HL-60 (cell line): Measurements from ENCODE around the gene NOXO1.

ENCODE experiments used
- CTCF ChIP-seq: IDR thresholded peaks from one replicate; pipeline ENCODE4 v1.5.1; 2011; ENCODE audit warnings: low read length, control low read depth, inconsistent platforms; ENCODE audit not compliant: insufficient read depth
- GABPA ChIP-seq: IDR thresholded peaks from 2 replicates; pipeline ENCODE4 v1.6.1; 2012; ENCODE audit warnings: low read depth
- POLR2AphosphoS5 ChIP-seq: IDR thresholded peaks from 2 replicates; pipeline ENCODE4 v1.6.1; 2012; ENCODE audit warnings: low read depth
- REST ChIP-seq: IDR thresholded peaks from 2 replicates; pipeline ENCODE4 v1.6.1; 2012; ENCODE audit warnings: low read depth; ENCODE audit not compliant: insufficient replicate concordance
- SPI1 ChIP-seq: IDR thresholded peaks from 2 replicates; pipeline ENCODE4 v1.6.1; 2012; ENCODE audit warnings: low read depth, mild to moderate bottlenecking, borderline replicate concordance

- TF ChIP-seq CTCF (no peak), REST (no peak), POLR2AphosphoS5 (no peak), SPI1 (no peak), GABPA (no peak)
Observed at GRCh38 chr16:1966460-1966859, 14.8 kb downstream of the NOXO1 start, which contains the start of gene RNF151.
